HG03135 (cell line): Measurements from ENCODE around the gene SH3TC2.
"Not testable (repeated sequence)": the region's sequence is repeated elsewhere in the genome, so short reads cannot be mapped to it uniquely, and the experiment has no call there.

Experiments
- ATAC-seq: cut with Tn5 transposase; IDR thresholded peaks from one replicate; pipeline ENCODE4 v1.9.1; 2021; ENCODE audit warnings: mild to moderate bottlenecking, moderate library complexity; ENCODE audit not compliant: unreplicated experiment

The SH3TC2 gene

DNA sequence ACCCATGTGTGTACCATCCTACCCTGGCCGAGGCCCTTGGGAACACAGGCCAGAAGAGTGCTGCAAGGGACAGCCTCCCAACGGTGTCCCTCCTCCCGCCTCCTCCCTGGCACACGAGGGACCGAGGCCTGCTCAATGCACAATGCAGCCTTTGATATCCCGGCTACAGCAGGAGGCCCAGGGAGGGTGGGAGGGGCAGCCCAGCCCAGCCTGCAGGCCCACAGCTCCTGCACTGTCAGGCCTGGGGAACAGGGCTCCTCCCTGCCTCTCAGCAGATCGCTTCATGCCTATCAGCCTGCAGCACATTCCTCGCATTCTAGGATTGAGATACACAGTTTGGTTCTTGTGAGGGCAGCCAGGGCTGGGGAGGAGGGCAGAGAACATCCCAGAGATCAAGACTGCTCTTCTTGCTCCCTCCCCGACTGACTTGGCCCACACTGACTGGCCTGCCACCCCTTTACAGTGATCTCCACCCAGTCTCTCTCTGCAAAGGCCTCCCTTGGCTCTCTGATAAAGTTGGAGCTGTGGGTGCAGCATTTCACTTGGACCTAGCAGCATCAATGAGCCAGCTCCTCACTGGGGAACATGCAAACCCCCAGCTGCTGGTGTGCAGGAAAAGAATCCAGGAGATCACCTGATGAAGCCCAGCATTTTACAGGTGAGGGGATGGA lies at the start of gene SH3TC2:
Gene SH3TC2, minus strand, starts transcription at position 46 of the 671 bp plus-strand sequence. Its CDS starts 40 bp downstream, at position 6.
- ATAC-seq: no peak

DNA sequence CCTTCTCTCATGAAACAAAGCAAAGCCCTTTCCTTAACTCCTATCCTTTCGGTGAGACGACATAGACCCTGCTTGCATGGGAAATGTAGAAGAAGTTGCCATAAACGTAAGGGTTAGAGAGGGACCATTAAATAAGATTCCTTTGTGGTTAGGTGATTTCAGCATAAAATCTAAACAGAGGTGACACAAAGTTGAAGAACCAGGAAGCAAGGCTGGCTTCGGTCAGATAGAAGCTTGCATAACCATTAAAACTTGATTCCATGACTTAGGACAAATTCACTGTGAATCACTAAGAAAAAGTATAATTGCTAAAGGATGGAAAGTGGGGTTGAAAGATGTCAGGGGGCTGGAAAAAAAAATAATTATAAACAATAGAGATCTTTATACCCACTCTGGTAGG lies 47.5 kb upstream of the SH3TC2 start:
- no peak for ATAC-seq

DNA sequence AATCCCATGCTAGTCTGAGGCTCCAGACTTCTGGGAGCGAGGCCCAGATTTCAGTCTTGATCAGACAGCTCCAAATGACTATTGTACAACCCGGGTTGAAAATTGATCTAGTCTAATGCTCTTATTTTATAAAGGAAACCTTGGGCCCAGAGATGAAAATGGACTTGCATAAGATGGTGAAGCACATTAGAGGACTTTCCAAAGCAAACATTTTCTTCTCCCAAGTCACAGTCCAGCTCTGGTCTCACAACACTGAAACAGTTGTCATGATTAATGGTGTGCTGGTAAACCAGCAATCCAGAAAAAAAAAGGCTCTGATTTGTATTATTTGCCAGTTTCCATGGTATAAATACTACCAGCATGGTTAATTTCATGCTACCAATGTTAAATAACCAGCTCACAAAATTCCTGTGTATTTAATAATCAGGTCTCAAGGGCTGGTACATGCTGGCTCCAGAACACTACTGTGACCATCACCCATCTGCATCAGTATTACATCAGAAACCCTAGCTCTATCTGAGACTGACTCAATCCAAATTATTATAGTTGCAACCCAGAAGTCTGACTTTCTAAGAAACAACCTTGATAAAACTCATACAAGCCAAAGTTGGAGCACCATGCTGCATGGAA lies 45.9 kb upstream of the SH3TC2 start:
- ATAC-seq: no peak

DNA sequence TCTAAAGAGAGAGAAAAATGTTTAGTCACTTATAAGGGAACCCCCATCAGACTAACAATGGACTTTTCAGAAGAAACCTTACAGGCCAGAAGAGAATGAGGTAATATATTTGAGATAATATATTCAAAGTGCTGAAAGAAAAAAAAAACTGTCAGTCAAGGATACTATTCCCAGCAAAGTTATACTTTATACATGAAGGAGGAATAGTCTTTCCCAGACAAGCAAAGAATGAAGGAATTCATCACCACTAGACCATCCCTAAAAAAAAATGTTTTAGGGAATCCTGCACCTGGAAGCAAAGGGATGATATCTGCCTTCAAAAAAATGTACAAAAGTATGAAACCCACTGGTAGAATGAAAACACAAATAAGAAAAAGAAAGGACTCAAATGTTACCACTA lies 37.5 kb upstream of the SH3TC2 start:
- ATAC-seq: no peak

DNA sequence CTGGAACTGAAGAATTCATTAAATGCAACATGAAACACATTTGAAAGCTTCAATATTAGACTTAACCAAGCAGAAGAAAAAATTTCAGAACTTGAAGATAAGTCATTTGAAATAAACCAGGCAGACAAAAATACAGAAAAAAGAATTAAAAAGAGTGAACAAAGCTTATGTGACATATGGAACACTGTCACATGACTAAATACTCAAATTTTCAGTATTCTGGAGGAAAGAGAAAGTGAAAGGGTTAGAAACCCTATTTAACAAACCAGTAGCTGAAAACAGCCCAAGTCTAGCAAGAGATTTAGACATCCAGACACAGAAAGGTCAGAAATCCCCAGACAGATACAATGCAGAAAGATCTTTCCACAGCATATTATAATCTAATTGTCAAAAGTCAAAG lies 37.1 kb upstream of the SH3TC2 start:
- no peak for ATAC-seq

DNA sequence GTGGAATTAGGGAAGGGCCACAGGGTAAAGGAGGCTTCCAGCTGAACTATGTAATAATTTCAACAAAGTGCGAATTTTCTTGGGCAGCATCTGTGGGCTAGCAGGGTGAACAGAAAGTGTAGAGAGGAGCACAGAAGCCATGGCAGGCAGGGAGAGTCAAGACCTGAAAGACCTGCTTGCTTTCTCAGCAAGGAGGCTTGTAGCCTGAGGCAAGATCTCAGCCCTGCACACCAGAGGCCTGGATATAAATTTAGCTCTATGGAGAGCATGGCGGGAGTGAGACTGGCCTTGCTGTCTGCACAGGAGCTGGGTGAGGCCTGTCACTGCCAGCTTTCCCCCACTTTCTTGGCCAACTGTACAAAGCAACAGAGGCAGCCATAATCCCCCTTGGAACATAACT lies 32.1 kb upstream of the SH3TC2 start:
- no peak for ATAC-seq

DNA sequence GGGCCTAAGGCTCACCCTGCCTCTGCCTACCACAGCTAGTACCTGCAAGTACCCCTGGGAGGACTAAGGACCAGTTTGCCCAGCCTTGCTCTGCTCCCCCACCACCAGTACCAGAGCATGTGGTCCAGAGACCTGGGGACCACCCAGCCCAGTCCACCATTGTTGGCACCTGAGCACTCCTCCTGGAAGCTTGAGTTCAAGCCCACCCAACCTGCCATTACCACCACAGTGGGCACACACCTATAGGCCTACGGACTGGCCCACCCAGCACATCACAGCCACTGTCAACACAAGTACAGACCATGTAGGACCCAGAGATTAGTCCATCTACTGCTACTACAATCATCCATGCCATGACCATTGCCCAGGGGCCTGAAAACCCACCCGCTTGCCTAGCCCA lies 30.8 kb upstream of the SH3TC2 start:
- no peak for ATAC-seq

DNA sequence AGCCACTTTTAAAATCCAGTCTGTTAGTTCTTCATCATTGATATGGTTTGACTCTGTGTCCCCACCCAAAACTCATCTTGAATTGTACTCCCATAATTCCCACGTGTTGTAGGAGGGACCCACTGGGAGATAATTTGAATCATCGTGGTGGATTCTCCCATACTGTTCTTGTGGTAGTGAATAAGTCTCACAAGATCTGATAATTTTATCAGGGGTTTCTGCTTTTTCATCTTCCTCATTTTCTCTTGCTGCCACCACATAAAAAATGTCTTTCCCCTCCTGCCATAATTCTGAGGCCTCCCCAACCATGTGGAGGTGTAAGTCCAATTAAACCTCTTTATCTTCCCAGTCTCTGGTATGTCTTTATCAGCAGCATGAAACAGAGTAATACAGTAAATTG lies 26.9 kb upstream of the SH3TC2 start:
- ATAC-seq: no peak

DNA sequence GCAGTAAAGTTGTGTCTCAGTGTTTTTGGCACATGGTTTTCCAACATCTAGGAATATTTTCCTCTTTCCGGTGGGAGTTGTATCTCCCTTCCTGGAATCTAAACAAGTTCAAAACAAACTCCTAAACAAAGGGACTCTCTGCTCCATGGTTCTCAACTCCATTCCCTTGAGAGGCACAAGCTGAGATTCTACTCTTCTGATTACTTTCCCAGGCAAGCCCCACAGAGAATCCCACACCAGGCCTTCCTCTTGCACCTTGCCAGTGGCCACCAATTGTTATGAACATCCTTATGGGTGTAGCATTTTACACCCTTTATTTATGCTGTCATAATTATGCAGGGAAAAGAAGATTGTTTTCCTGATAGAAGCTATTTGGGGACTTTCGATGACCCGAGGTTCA lies 25.8 kb upstream of the SH3TC2 start:
- no peak for ATAC-seq

DNA sequence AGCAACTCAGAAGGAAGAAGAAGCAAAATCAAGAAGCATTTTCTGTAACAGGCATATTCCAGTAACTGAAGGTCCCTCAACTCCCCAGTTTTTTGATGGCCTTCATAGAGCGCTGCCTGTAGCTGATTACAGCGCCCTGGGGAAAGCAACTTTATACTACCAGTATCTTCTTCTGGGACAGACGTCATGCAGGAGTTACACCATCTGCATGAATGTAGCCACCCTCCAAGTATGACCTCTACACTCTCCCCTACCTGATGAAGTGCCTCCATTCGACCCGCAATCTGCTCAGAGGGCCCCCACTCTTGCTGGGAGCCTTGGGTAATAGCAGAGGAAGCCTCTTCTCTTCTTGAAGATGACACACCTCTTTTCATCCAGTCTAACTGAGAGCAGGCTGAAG lies 21.0 kb upstream of the SH3TC2 start:
- ATAC-seq: no peak

DNA sequence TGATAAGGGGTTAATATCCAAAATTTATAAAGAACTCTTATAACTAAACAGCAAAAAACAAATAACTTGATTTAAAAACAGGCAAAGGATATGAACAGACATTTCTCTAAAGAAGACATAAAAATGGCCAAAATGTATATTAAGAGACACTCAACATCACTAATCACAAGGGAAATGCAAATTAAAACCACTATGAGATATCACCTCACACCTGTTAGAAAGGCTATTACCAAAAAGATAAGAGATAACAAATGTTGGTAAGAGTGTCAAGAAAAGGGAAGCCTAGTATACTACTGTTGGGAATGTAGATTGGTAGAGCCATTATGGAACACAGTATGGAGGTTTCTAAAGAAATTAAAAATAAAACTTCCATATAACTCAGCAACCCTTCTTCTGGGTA lies 19.4 kb upstream of the SH3TC2 start:
- no peak for ATAC-seq

DNA sequence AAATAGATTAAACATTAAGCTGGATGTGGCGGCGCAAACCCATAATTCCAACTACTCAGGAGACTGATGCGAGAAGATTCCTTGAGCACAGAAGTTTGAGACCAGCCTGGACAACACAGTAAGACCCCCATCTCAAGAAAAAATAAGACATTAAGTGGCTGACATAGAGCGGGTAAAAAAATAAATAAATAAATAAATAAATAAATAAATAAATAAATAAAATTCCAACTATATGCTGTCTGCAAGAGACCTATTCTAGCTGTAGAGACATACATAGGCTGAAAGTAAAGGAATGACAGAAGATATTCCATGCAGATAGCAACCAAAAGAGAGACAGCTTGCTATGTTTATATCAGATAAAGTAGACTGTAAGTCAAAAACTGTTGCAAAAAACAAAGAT lies 17.4 kb upstream of the SH3TC2 start:
- ATAC-seq: no peak

DNA sequence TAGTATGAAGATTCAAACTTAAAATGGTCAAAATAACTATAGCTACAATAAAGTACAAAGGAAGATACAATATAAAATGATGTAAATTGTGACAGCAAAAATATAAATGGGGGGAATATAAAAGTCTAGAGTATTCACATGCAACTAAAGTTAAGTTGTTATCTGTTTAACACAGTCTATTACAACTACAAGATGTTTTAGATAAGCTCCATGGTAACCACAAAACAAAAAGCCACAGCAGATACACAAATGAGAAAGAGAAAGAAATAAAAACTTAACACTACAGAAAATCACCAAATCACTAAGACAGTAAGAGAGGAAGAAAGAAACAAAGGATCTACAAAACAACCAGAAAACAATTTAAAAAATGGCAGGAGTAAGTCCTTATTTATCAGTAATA lies 17.0 kb upstream of the SH3TC2 start:
- ATAC-seq: no peak

DNA sequence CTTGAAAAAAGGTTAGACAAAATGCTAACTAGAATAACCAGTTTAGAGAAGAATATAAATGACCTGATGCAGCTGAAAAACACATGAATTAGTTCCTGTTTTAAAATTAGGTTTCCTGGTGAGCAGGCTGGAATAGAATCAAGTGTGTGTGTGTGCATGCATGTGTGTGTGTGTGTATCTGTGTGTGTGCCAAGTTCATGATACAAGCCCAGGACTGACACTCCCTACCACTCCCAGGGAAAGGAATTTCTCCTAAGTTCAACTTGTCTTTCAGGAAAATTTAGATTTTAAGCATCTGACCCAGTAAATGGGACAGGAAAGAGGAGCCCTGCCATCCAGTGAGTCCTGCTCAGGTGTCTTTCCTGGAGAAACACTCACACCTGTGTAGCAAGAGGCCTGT lies 11.2 kb upstream of the SH3TC2 start:
- ATAC-seq: not testable (repeated sequence)

DNA sequence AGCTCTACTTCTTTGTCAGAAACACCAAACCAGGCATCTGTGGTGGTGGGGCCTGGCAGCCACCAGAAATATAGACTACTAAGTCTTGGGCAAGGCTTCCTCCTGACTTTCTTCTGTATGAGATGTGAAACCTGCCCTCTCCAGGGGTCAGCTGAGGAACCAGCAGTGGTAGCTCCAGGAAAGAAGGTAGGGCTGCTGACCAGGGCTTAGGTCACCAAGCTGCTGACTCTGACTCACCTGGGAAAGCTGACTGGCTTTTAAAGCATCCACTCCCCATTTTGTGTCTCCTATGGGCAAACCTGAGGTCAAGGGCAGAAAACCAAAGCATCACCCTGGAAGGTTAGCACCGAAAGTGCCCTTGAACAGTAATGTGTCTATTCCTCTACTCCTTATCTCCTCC lies 10.4 kb upstream of the SH3TC2 start:
- no peak for ATAC-seq

DNA sequence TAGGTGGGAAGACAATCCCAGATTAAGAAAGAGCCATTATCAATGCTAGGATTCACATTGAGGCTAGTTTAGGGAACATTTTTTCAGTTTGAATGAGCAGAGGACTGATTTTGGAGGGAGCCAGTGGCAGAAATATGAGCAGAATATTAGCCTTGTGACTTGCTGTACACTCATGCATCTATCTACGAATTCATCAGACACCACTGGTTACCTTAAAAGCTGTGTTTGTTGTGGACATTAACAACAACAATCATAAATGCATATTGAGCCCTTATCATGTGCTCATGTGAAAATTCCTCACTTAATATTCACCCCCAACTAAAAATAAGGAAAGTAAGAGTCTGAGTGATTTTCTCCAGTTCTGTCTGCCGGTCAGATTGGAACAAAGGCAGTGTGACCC lies 9.9 kb upstream of the SH3TC2 start:
- no peak for ATAC-seq

DNA sequence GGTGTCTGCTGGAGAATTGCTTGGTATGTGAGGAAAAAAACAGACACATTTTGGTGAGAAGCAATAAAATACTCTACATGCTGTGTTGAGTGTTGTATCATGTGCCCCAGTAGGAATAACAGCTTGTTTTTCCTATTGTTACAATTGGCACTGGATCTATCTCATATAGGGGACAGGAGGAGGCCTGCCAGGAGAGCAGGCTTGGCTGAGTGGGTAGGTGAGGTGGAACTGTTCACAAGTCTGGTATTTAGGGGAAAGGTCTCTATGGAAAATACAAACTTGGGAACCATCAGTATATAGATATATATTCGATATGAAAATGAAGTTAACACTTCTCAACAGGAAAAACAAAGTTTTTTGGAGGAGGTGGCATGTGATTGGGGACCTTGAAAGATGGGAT lies 9.5 kb upstream of the SH3TC2 start:
- ATAC-seq: no peak

DNA sequence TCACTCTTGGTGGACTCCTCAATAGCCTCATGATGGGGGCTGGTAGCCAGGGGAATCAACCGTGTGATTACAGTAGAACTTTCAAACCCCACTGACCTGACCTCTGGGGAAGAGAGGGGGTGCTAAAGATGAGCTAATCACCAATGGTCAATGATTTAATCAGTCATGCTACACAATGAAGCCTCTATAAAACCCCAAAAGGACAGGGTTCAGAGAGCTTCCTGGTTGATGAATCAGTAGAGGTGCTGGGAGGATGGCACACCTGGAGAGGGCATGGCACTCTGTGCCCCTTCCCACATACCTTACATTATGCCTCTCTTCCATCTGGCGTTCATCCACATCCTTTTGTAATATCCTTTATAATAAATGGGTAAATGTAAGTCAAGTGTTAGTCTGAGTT lies 8.9 kb upstream of the SH3TC2 start:
- ATAC-seq: no peak

DNA sequence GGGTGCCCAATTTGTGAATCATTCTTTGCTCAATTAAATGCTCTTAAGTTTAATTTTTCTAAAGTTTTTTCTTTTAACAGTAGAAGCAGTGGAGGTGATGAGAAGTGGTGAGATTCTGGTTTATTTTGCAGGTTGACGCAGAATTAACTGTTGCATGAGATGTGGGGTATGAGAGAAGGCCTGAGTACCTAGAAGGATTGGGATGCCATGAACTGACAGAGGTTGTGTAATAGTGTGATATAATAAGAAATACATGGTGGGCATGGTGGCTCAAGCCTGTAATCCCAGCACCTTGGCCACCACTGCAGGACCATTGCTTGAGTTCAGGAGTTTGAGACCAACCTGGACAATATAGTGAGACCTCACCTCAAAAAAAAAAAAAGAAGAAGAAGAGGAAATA lies 8.4 kb upstream of the SH3TC2 start:
- no peak for ATAC-seq

DNA sequence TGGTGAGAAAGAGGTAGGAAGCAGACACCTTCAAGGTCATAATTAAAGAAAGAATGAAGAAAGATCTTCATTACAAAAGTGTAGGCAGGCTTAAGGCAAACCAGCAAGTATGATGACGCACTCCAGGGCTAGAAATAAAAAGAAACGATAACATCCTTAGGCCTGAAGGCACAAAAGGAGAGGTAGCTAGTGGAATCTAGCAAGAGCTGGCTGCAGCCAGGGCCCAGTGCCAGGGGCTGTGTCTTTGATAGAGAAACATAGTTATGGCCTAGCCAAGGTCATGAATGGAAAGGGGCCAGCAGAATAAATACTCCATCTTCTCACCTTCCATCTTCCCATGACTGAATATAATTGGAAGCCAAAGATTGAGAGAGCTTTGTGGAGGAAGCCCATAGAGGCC lies 6.8 kb upstream of the SH3TC2 start:
- ATAC-seq: no peak

DNA sequence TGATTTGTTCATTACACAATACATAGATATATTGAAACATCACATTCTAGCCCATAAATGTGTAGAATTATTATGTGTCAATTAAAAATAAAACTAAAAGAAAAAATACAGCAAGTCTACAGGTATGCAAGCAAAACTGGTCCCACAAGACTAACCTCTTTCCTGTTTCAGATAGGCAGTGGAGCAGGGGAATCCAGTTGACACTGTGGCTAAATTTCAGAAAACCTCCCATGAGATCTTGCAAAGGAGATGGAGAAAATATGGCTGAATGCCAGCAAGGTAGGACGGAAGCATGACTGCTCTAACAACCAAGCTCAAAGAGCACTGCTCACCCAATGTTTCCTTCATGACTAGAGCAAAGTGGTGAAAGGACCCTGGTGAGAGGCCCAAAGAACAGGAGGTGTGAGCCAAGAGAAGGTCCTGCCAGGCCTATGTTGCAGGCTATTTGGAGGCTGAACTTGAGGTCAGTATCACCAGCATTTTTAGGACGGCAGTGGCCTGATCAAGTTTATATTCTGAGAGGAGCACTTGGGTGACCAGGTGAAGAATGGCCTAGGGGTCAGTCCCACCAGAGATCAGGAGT lies 1.1 kb upstream of the SH3TC2 start:
- ATAC-seq: no peak

DNA sequence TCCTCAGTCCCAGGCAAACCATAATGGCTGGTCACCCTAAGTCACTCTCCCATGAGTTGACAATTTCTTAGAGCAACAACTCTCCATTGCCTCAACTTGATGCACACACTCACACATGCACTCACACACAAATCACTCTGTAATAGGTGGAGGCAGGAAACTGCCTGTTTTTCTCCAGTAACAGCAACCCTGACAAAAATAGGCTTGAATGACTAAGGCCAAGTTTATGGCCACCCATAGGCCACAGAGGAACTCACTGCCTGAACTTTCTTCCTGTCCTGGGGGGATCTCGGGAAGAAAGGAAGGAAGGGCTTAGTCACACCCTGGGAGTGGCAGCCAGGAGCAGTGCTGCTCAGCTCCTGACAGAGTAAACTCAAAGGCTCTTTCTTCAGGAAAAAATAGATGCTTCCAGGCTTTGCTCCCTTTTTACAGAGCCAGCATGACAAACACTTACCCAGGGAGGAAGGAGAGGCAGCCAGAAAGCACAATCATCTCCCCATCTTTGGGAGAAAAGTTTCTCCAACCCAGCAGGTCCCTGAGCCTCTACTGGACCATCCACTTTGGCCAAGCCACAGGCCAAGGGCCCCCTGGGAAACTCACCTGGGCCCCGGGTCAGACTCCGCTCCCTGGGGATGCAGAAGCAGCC lies 368 bp downstream of the SH3TC2 start:
- no peak for ATAC-seq
